ENCODE measurements around the gene ALPL.

ALPL gene

DNA sequence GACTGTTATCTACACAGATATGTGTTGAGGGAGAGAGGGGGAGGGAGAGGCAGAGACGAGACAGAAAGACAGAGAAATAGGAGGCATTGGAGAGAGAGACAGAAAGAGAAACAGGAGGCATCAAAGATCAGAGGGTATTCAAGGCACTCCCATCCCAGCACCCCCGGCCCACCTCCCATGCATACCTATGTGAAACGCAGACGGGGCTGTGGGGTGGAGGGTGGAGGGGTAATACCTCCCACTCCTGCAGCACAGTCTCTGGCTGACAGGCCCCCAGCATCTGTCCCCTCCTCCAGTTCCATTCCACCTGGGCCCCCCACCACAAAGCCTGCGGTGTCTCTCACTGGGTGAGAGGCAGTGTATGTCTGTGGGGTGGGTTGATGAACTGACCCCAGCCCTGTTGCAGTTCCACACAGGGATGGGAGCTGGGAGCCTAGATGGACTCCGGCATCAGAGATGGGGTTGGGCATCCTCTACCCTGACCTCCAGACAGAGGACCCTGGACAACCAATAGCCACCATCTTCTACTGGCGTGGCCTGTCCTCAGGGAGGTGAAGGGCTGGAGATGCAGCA, 110.2 kb downstream of the ALPL start:
- no peak for DNase-seq (ENCODE audit: low read depth, low spot score)
- H3K4me3 ChIP-seq (ENCODE audit: low read depth, low read length): no peak overlapping the region
- CTCF ChIA-PET: no interaction called here
- TF ChIP-seq CTCF (IDR thresholded peaks at IDR 0.05; ENCODE audit: insufficient read depth, low read length, missing control alignments): no peak
- POLR2A ChIA-PET: no interaction called here

- no peak for DNase-seq (ENCODE audit: low read depth, low spot score)
- CTCF ChIA-PET: no interaction called here
- no peak for TF ChIP-seq CTCF (IDR thresholded peaks at IDR 0.05; ENCODE audit: insufficient read depth, low read length, missing control alignments)
- POLR2A ChIA-PET: no interaction called here
- H3K4me3 ChIP-seq (ENCODE audit: low read depth, low read length): no peak overlapping the region
Measured at GRCh38 chr1:21620011-21620410, 110.8 kb downstream of the ALPL start.

GRCh38 chr1:21620496-21620895, 111.3 kb downstream of the ALPL start:
- ChIA-PET POLR2A (interaction anchor here (0.6 kb wide), 1 partner anchor 826 kb away, joined by 3 read pairs; no protein-coding TSS in a partner anchor), CTCF (interaction anchor here (0.6 to 0.9 kb wide), 2 partner anchors 24 to 100 kb away, joined by 3 read pairs; no protein-coding TSS in a partner anchor)
- no peak for DNase-seq (ENCODE audit: low read depth, low spot score)
- no peak for TF ChIP-seq CTCF (IDR thresholded peaks at IDR 0.05; ENCODE audit: insufficient read depth, low read length, missing control alignments)
- no peak overlapping the region for H3K4me3 ChIP-seq (ENCODE audit: low read depth, low read length)

- no peak overlapping the region for H3K4me3 ChIP-seq (ENCODE audit: low read depth, low read length)
- ChIA-PET CTCF (interaction anchor here (0.6 to 0.9 kb wide), 2 partner anchors 25 to 100 kb away, joined by 3 read pairs; no protein-coding TSS in a partner anchor), POLR2A (interaction anchor here (0.6 kb wide), 1 partner anchor 825 kb away, joined by 3 read pairs; no protein-coding TSS in a partner anchor)
- no peak for TF ChIP-seq CTCF (IDR thresholded peaks at IDR 0.05; ENCODE audit: insufficient read depth, low read length, missing control alignments)
- no peak for DNase-seq (ENCODE audit: low read depth, low spot score)
Measured at GRCh38 chr1:21621051-21621450, 111.8 kb downstream of the ALPL start.

- TF ChIP-seq CTCF (IDR thresholded peaks at IDR 0.05; ENCODE audit: insufficient read depth, low read length, missing control alignments): no peak
- no peak for DNase-seq (ENCODE audit: low read depth, low spot score)
- CTCF ChIA-PET: interaction anchor here (1.6 kb wide), 1 partner anchor 26 kb away, joined by 5 read pairs; no protein-coding TSS in a partner anchor
Measured at GRCh38 chr1:21621761-21622436, 112.7 kb downstream of the ALPL start.

More at GRCh38 chr1:21621761-21622436, 112.7 kb downstream of the ALPL start:
- H3K4me3 ChIP-seq (ENCODE audit: low read depth, low read length): no peak overlapping the region
- POLR2A ChIA-PET: no interaction called here
